Hematopoietic multipotent progenitor cell treated with erythropoietin and hydrocortisone succinate and interleukin-3 and kit ligand, for 15 days (in vitro differentiated cells): ENCODE data around the gene DNAI1.
A peak's percentile ranks its signal among the peaks of the same experiment; 100 is the strongest.
"Not testable (repeated sequence)": the region's sequence is repeated elsewhere in the genome, so short reads cannot be mapped to it uniquely, and the experiment has no call there.

ENCODE experiments used
- DNase-seq: peaks from one replicate; pipeline ENCODE4 v3.0.0-alpha.2; 2015; ENCODE audit warnings: low spot score

The DNAI1 gene

GRCh38 chr9:34513567-34514214, 55.1 kb downstream of the DNAI1 start:
- no peak for DNase-seq

DNA sequence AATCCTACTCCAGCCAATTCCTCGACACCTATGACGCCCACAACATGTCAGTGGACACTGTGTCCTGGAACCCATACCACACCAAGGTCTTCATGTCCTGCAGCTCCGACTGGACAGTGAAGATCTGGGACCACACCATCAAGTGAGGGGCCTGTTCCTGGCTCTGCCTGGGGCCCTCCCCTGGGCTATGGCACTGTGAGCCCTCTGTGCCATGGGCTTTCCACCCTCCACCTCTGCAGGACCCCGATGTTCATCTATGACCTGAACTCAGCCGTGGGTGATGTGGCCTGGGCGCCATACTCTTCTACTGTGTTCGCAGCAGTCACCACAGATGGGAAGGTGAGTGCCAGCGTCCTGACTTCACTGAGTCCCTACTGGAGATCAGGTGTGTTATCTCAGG, 55.8 kb downstream of the DNAI1 start:
- no peak for DNase-seq

DNA sequence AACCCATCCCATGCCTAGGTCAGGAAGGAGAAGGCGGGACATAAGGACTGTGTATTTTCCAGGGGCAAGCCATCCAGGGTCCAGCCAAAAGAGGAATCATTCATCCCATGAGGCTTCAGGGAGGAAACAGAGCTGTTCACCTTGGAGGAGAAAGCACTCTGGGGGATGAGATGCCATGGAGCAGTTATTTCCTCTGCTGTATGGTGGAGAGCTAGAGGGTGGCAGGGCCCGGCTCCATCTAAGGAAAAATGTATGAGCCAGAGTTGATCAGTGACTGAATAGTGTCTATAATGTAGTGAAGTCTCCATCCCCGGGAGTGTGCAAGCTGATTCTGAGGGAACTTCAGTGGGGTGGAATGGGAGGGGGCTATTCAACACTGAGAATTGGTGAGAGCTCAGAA, 56.2 kb downstream of the DNAI1 start:
- no peak for DNase-seq

DNA sequence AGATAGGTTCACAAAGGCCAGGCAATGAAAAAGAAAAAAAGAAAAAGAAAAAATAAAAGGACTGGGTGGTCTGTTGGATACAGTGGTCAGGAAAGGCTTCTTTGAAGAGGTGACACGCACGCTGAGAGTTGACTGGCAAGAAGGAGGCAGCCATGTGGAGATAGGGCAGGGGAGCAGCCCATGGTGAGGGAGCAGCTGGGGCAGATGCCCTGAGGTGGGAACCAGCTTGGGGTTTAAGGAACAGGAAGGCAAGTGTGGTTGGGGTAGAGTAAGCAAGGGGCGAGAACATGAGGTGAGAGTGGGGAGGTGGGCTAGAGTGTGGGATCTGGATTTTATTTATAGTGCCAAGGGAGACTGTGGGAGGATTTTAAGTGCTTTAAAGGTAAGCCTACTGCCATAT, 57.4 kb downstream of the DNAI1 start:
- DNase-seq = no peak

DNA sequence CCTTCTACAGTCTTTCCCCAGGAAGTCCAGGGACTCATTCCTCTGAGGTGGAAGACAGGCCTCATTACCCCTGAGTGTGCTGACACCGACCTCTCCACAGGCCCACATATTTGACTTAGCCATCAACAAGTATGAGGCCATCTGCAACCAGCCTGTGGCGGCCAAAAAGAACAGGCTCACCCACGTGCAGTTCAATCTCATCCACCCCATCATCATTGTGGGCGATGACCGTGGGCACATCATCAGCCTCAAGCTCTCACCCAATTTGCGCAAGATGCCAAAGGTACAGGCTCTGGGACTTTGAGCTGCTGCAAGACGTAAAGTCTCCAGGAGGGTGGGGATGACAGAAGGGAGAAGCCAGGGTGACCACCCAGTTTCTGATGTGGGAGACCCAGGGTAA, 58.6 kb downstream of the DNAI1 start:
- DNase-seq = no peak

DNA sequence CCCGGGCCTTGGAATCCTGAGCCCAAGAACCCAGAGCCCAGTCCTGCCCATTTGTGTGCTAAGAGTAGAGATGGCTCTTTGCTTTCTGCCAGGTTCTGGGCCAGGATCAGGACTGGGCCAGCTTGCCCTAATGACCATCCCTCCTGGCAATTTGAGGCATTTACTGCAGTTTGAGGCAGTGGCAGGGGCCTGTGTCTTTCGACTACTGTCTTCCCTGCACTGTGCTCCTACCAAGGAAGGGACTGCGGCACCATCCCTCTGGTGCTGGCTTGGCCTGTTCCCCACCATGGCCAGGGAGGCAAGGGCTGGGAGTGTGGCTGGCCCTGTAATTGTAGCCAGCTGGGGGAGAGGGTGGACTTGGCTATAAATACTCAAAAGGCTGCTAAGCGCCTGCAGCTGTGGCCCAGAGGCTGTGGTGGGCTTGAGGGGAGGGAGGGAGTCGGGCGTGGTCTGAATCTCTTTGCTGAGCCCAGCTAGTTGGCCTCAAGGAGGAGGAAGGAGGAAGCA, 59.6 kb downstream of the DNAI1 start:
- no peak for DNase-seq

DNA sequence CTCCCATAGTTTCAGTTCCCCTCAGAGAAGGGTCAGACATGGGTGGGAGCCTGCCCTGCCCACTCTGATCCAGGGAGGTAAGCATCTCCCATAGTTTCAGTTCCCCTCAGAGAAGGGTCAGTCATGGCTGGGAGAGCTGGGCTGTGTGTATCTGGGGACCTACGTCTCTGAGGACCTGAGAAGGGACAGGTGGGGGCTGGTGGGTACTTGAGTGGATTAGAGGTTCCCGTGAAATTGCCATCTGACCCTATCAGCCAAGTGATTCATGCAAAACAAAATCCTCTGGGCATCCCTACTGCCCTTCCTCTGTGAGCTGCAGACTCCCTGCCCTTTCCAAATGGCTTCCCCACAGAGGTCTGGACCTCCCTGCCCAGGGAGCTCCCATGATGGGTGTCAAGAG, 60.3 kb downstream of the DNAI1 start:
- no peak for DNase-seq

DNA sequence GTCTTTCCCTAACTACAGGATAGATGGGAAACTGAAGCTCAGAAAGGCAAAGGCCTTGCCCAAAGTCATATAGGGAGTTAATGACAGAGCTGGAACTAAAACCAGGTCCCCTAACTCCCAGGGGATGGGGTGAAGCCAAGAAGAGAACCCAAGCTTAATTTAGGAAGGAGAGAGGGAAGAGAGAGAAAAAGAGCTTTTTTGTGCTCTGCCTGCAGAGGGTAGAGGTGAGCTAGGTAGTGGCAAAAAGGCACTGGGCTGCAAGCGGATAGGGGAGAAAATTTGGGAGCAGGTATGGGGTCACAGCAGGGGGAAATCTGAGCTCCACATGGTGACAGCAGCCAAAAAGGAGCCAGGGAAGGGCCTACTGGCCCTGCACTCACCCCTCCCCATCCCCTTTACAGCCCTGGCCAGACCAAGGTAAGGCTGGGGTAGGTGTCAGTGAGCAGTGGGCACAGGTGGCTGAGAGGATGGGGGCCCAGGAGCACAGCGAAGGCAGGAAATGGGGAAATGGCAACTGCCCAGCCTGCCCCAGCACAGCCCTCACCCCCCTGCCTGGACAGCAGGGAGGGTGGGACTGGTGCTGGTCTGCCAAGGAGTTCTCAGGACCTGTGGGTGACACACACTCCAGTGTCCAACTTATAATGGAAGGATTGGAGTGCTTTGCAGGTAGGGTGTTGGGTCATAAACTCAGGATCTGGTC, 60.9 kb downstream of the DNAI1 start:
- no peak for DNase-seq

DNA sequence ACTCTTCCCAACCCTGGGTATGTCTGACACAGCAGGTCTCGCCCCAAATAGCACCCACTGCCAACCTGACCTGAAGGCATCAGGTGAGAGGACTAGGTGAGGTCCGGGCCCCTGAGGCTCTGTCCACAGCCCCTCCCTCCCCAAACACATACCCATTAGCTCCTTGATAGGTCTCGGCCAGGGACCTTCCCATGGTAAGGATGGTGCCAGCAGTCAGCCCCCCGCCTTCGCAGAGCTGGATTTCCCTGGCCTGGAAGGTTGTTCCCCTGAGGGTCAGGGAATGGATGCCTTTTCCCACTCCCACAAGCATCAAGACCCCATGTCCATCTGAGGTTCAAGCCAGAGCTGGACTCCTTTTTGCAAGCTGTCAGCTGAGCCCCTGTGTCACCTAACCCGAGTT, 61.5 kb downstream of the DNAI1 start:
- no peak for DNase-seq

DNA sequence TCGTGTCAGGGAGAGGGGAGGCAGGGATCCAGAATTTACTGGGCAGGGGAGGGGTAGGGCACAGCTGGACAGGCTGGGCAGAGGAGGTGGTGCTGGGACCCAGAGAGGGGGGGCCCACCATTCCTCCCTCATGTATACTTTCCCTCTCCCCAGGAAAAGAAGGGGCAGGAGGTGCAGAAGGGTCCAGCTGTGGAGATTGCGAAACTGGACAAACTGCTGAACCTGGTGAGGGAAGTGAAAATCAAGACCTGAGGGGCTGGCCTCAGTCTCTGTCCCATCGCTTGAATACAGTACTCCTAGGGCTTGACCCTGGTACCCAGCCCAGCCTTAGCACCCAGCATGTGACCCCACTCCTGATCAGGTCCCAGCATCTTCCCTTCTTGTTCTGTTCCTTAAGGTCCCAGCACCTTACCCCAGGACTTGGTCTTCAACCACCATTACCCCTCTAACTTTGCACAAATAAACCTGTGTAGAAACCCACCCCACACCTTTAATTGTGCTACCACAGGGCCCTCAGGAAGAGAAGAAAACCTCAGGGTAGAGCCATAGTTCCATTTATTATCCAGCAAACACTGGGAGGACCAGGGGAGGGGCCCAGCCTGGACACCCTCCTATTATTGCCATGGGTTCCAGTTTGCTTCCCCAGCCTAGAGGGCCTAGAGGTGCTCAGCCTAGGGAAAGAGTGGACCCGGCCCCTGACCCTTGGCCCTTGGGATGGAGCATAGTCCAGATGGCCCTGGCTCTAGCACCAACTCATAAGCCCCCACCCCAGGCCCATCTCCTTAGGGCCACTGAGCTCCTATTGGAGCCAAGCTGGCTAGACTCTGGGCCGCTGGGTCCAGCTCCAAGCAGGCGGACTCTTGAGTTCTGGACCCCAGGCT, 62.1 kb downstream of the DNAI1 start:
- no peak for DNase-seq

DNA sequence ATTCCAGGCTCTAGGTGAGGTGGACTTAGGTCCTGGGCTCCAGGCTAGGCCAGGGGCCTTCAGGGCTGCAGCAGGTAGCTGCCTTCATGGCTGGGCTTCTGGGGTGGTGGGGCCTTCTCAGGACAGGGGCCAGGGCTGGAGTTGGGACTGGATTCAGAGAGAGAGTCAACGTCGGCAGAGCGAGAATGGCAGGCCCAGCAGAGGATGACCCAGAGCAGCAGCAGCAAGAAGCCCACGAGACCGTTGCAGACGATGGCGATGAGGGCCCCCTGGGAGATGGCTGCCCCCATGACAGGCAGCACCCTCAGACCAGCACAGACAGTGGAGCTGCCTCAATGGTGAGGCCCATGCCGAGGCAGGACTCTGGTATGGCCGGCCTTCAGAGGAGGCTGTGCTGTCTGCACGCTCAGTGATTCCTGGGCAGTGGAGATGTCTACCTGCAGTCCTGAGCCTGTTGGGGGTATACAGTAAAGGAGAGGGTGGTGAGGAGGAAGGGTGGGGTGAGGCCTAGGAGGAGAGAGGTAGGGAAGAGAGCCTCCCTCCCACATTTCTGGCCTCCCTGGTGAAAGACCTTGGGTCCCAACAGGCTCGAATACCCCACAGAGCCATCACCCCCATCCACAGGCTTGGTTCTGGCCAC, 62.9 kb downstream of the DNAI1 start:
- no peak for DNase-seq

DNA sequence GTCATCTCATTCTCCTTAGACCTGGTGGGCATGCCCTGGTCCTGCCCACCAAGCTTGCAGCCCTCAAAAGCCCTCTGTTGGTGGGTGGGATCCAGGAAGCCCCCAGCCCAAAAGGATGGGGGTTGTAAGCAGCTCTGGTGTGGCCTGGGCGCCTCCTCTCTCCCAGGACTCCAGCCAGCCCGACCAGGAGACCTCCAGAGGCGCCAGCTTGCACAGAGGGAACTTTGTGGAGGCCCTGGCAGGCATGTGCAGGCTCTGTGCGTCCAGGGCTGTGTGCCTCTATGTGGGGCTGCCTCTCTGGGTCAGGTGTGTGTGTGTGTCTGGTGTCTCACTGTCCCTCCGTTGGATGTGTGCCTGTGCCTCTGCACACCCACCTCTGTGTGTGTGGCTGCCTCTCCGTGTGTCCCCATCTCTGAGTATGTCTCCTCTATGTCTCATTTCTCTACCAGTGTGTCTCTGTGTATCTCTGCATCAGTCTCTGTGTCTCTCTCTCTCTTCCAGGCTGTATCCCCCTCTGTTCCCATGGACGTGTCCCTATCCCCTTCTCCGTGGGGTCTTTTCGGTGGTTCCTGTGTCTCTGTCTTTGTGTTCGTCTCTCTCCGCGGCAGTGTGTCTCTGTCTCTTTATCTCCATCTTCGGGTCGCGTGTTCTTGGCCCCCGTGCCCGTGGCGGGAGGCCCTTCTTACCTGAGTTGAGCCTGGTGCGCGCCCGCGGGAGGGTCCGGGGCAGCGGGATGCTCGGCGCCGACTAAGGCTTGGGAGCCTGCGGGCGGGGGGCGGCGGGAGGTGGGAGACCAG, 63.7 kb downstream of the DNAI1 start:
- DNase-seq = no peak

DNA sequence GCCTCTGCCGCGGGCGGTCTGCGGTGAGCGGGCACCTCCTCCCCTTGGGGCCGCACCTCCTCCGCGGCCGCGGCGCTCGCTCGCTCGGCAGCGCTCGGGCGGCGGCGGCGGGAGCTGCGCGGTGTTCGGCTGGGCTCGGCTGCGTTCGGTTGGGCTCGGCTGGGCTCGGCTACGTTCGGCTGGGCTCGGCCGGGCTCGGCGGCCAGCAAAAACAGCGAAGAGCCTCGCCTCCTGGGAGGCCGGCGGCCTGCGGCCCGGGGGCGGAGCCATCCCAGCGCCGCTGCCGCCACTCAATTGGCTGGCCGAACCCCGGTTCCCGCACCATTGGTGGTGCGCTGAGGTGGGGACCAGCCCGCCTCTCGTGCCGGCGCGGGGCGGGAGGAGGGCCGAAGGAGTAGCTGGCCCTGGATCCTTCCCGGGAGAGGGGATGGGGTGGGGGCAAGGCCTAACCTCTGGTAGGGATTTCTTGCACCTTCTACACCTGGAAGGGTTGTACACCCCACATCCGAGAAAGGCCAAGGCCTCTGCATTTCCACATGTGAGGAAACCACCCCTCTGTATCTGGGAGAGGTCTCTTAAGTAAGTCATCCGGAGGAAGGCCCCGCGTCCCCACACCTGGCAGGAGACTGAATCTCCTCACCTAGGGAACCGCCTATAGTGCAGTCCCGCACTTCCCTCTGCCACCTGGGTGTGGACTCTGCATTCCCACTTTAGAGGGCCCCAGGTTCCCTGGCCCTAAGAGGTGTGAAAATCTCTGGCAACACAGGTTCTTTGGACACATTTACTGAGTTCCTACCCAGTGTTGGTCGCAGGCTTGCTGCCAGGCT, 64.6 kb downstream of the DNAI1 start, which contains the start of gene ENHO:
Gene ENHO (minus strand): TSS at position 20 of the 827 bp plus-strand sequence. CDS start 1,295 bp downstream, outside the sequence.
- DNase-seq = peak; percentile 86

GRCh38 chr9:34524349-34524748, 65.7 kb downstream of the DNAI1 start:
- no peak for DNase-seq

DNA sequence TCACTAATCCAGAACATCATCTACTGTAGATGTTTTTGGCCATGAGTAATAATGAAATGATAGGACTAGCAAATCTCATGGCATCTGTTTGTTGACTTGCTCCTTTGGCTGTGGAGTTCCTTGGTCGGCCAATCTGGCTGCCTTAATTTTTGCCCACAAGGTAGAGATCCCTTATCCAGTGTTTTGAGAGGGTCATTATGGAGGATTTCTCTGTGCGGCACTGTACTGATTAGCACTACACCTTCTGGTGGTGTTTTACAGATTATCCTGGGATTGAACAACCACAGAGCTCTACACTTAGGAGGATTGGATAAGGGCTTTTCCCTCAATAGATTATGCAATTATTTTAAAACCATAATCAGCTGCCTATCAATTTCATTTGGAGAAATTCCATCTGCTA, 67.4 kb downstream of the DNAI1 start:
- no peak for DNase-seq

DNA sequence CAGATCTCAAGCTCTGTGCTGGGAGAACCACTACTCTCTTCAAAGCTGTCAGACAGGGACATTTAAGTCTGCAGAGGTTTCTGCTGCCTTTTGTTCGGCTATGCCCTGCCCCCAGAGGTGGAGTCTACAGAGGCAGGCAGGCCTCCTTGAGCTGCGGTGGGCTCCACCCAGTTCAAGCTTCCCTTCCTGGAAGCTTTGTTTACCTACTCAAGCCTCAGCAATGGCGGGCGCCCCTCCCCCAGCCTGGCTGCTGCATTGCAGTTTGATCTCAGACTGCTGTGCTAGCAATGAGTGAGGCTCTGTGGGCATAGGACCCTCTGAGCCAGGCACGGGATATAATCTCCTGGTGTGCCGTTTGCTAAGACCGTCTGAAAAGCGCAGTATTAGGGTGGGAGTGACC, 73.4 kb downstream of the DNAI1 start:
- DNase-seq = not testable (repeated sequence)

DNA sequence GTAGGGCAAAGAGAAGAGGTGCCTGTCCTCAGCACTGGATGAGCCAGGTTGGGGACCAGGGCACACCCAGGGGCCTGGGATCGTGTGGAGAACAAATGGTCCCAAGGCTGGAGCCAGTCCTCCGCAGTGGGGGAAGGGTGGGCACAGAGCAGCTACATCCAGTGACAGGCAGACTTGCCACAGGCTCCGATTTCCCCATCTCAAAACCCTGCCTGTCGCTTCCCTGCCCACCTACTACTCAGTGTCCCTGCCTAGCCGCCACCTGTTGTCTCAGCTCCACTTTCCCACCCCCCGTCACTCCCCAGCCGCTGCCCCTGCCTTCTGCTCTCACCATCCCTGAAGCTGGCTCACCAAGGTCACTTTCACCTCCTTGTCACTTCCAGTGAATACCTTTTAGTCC, 78.1 kb downstream of the DNAI1 start:
- no peak for DNase-seq

GRCh38 chr9:34540827-34541226, 82.2 kb downstream of the DNAI1 start:
- no peak for DNase-seq

DNA sequence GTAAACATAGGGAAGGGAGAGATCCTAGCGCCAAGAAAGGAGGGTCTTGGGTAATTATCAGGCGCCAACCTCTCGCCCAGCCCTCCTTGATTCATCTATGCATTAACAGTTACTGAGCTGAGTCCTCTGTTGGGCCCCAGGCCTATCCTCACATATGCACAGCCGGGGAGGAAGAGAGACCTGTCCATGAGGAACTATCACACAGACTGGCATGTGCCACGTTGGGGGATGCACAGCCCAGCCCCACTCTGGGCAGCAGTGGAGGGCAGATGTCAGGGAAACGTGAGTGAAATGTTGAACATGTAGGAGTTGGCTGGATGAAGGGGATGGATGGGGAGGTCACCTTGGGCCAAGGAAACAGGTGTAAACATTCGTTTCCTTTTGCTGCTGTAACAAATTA, 82.9 kb downstream of the DNAI1 start:
- DNase-seq = no peak

GRCh38 chr9:34544035-34544434, 85.4 kb downstream of the DNAI1 start:
- no peak for DNase-seq
